ENCODE measurements around the gene ERAL1. TPM values are rescaled to one million over a fixed set of nuclear protein-coding genes. Genes with fewer than 3 reads are reported as not detected.
"Not testable (repeated sequence)": the region's sequence is repeated elsewhere in the genome, so short reads cannot be mapped to it uniquely, and the experiment has no call there.

The ERAL1 gene
- total RNA-seq, 2 donors from 2014 or later, result 38.2 to 60.2 TPM

GRCh38 chr17:28895794-28896447 lies 41.1 kb downstream of the ERAL1 start:
- Mint-ChIP-seq H3K4me3 (peak overlapping the region; percentile 97), H3K27ac (peak overlapping the region; percentile 98), H3K27me3 (no peaks in the 10 kb centered on the region), H3K4me1 (peaks cover 49% of the 10 kb centered on the region), H3K9me3 (no peaks in the 10 kb centered on the region), H3K36me3 (ENCODE audit: low read depth) (peaks cover 82% of the 10 kb centered on the region)
- no peak for ATAC-seq (replicated peaks)

GRCh38 chr17:28896491-28896883 lies 41.7 kb downstream of the ERAL1 start:
- ATAC-seq (replicated peaks), result no peak
- Mint-ChIP-seq H3K9me3 (no peaks in the 10 kb centered on the region), H3K27ac (peak overlapping the region; percentile 98), H3K27me3 (no peaks in the 10 kb centered on the region), H3K4me3 (peak overlapping the region; percentile 97), H3K36me3 (ENCODE audit: low read depth) (peaks cover 79% of the 10 kb centered on the region), H3K4me1 (peaks cover 43% of the 10 kb centered on the region)

DNA sequence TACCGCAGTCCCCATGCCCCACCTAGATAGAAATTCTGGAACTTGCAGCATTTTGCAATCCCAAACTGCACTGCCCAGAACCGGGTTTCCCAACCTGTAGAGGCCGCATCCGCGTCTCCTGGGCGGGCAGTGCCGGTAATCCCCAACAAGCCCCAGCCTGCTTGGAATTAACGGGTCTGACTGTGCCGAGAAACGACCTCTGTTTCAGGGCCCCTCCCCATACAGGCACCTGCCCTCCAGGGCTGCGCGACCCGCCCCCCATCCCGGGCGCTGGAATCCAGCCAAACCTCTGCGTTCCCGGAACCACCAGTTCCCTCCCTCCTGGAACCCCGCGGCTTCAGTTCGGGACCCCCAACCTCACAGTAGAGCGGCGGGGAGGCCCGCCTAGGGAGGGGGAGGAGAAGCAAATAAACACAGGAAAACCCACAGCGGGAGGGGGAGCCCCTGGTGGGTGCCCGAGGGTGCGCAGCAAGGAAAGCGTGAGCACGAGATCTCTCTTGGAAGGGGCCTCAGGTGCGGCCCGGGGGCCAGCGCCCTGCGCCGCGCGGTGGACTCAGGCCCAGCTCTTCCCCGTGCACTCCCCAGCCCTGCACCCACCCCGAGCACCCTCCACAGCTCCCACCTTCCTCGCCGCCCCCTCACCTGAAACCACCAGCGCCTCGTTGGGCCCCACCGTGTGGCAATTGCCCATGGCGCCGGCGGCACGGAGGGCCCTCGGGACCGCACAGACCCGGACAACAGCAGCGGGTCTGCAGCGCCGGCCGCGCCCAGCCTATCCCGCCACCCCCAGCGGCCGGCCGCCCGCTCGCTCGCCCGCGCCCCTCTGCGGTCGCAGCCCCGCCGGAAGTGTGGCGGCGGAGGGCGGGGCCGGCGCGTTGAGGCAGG lies 42.3 kb downstream of the ERAL1 start, which contains the start of gene FLOT2:
FLOT2 (minus strand) TSS at position 850 of the 885 bp plus-strand sequence; CDS start at position 691, 159 bp downstream.
- Mint-ChIP-seq H3K27me3 (no peaks in the 10 kb centered on the region), H3K36me3 (ENCODE audit: low read depth) (peaks cover 81% of the 10 kb centered on the region), H3K4me3 (peak within 1 kb of the TSS; percentile 97)

GRCh38 chr17:28897769-28898526 lies 43.1 kb downstream of the ERAL1 start:
- Mint-ChIP-seq H3K9me3 (no peaks in the 10 kb centered on the region), H3K4me3 (peak overlapping the region; percentile 97), H3K36me3 (ENCODE audit: low read depth) (peaks cover 80% of the 10 kb centered on the region), H3K27me3 (no peaks in the 10 kb centered on the region), H3K4me1 (peaks cover 44% of the 10 kb centered on the region), H3K27ac (peak overlapping the region; percentile 98)
- ATAC-seq (replicated peaks), result no peak

More for the DNA sequence above, 42.3 kb downstream of the ERAL1 start, which contains the start of gene FLOT2:
- H3K27ac Mint-ChIP-seq, result peak within 1 kb of the TSS; percentile 98
- H3K4me1 Mint-ChIP-seq, result peaks cover 45% of the 10 kb centered on the region
- peak; percentile 71 for ATAC-seq (replicated peaks)
- no peaks in the 10 kb centered on the region for H3K9me3 Mint-ChIP-seq

GRCh38 chr17:28898527-28898955 lies 43.7 kb downstream of the ERAL1 start:
- H3K36me3 Mint-ChIP-seq (ENCODE audit: low read depth), result peaks cover 74% of the 10 kb centered on the region
- peaks cover 43% of the 10 kb centered on the region for H3K4me1 Mint-ChIP-seq
- no peaks in the 10 kb centered on the region for H3K9me3 Mint-ChIP-seq
- ATAC-seq (replicated peaks), result no peak
- peak overlapping the region; percentile 98 for H3K27ac Mint-ChIP-seq
- H3K4me3 Mint-ChIP-seq, result peak overlapping the region; percentile 97
- no peaks in the 10 kb centered on the region for H3K27me3 Mint-ChIP-seq

DNA sequence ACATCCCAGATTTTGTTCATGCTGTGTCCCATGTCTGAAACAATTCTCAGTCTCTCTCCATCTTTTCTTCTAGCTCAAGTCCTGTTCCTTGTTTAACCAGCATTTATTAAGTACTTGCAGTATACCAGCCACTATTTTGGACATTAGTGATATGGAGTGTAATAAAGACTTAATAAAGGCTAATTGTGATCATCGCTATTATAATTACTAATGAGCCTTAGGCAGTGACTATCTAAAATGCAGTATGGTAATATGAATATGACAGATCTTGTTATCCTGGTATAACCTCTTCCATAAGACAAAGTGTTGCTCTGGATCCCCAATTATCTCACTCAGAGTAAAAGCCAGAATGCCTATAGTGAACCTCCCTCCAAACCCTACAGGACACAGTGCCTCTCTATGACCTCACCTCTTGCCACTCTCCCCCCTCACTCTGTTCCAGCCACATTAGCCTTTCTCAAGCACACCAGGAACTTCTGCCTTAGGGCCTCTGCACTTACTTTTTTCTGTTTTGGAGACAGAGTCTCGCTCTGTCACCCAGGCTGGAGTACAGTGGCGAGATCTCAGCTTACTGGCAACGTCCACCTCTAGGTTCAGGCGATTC lies 44.5 kb downstream of the ERAL1 start:
- H3K9me3 Mint-ChIP-seq, result no peaks in the 10 kb centered on the region
- peak overlapping the region; percentile 21 for H3K27ac Mint-ChIP-seq
- no peak for ATAC-seq (replicated peaks)
- H3K4me3 Mint-ChIP-seq, result peak overlapping the region; percentile 99
- H3K36me3 Mint-ChIP-seq (ENCODE audit: low read depth), result peaks cover 70% of the 10 kb centered on the region
- peaks cover 39% of the 10 kb centered on the region for H3K4me1 Mint-ChIP-seq
- no peaks in the 10 kb centered on the region for H3K27me3 Mint-ChIP-seq

- H3K27me3 Mint-ChIP-seq, result no peaks in the 10 kb centered on the region
- no peaks in the 10 kb centered on the region for H3K9me3 Mint-ChIP-seq
- H3K27ac Mint-ChIP-seq, result peak overlapping the region; percentile 97
- peaks cover 32% of the 10 kb centered on the region for H3K4me1 Mint-ChIP-seq
- peak overlapping the region; percentile 99 for H3K4me3 Mint-ChIP-seq
- peaks cover 75% of the 10 kb centered on the region for H3K36me3 Mint-ChIP-seq (ENCODE audit: low read depth)
- no peak for ATAC-seq (replicated peaks)
Measured at GRCh38 chr17:28900986-28901726, 46.3 kb downstream of the ERAL1 start.

DNA sequence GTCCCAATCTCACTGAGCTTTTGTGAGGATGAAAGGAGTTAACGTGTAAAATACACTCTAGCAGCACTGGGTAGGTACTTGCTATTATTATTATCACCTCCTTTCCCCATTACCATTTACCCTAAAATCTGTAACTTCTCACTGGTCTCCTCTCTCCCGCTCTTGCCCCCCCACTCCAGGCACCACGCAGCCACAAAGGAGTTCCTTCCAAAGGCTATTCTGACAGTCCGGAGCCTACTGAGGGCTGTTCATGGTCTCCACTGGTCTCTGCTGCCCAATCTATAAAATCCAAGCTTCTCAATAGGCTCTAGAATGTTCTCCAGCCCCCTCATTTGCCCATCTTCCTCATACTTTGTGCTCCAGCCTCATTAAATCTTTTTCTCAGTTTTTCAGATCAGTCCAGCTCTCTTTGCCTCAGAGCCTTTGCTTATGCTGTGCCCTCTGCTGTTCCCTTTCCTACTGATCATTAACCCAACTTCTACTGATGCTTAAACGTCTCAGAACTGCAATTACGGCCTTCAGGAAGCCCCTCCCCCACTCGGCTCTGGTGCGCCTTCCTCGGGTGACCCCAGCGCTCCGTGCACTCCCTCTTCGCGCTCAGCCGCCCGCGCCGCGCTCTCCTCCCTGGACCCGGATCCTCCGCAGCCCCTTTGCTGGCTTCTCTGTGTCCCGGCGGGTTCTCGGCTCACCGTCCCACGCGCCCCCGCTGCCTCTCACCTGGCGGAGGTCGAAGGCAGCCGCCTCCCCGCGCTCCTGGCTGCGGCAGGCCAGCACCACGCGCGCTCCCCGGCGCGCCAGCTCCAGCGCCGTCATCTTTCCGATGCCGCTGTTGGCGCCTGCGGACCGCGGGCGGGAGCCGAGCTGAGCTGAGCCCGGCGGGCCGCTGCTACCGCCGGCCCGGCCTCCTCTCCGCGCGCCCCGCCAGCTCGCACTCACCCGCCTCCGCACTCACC lies 47.3 kb downstream of the ERAL1 start:
- peaks cover 31% of the 10 kb centered on the region for H3K4me1 Mint-ChIP-seq
- peak overlapping the region; percentile 99 for H3K4me3 Mint-ChIP-seq
- H3K36me3 Mint-ChIP-seq (ENCODE audit: low read depth), result peaks cover 75% of the 10 kb centered on the region
- peak; percentile 33 for ATAC-seq (replicated peaks)
- no peaks in the 10 kb centered on the region for H3K9me3 Mint-ChIP-seq
- no peaks in the 10 kb centered on the region for H3K27me3 Mint-ChIP-seq
- H3K27ac Mint-ChIP-seq, result peak overlapping the region; percentile 97

DNA sequence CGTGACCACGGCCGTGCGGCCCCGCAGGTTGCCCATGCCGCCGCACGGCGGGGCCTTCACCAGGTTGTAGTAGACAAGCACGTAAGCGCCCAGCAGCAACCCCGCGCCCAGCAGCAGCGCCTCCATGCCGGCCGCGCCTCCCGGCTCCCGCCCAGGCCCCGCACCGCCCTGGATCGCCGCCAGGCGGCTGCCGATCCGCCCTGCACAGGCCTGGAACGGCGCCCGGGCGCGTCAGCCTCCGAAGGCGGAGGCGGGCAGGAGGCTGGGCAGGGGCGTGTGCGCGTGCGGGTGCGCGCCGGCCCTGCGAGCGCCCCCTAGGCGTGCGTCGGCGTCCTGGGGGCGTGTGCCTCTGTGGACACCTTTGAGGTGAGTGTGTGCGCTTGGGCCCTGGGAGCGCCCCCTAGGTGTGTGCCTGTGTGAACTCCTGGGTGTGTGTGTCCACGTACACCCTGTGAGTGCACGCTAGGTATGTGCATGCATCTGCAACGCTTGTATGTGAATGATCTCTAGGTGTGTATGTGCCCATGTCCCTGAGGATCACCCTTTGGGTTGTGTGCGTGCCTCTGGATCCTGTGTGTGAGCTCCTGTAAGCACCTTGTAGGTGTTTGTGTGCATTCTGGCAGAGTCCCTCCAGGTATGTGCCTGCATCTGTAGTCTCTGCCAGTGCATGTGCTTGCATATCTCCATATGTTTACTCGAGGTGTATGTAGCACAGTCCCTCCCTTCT lies 48.2 kb downstream of the ERAL1 start, which contains the start of gene DHRS13:
DHRS13 (minus strand) TSS at position 261 of the 727 bp plus-strand sequence; CDS start at position 126, 135 bp downstream.
- Mint-ChIP-seq H3K27me3 (no peaks in the 10 kb centered on the region), H3K27ac (peak within 1 kb of the TSS; percentile 97), H3K36me3 (ENCODE audit: low read depth) (peaks cover 75% of the 10 kb centered on the region), H3K9me3 (no peaks in the 10 kb centered on the region), H3K4me3 (peak within 1 kb of the TSS; percentile 99), H3K4me1 (peaks cover 28% of the 10 kb centered on the region)
- peak; percentile 91 for ATAC-seq (replicated peaks)

DNA sequence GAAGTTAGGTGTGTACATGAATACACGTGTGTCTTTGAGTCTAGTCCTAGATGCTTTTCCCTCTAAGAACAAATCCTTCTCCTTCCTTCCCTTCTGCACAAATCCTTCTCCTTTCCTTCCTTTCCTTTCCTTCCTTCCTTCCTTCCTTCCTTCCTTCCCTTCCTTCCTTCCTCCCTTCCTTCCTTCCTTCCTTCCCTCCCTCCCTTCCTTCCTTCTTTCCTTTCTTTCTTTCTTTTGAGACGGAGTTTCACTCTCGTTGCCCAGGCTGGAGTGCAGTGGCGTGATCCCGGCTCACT lies 48.7 kb downstream of the ERAL1 start:
- Mint-ChIP-seq H3K4me3 (peak overlapping the region; percentile 99), H3K4me1 (peaks cover 26% of the 10 kb centered on the region), H3K27ac (peak overlapping the region; percentile 61), H3K36me3 (ENCODE audit: low read depth) (peaks cover 75% of the 10 kb centered on the region)
- not testable (repeated sequence) for H3K27me3 Mint-ChIP-seq; H3K9me3 Mint-ChIP-seq; ATAC-seq (replicated peaks)

DNA sequence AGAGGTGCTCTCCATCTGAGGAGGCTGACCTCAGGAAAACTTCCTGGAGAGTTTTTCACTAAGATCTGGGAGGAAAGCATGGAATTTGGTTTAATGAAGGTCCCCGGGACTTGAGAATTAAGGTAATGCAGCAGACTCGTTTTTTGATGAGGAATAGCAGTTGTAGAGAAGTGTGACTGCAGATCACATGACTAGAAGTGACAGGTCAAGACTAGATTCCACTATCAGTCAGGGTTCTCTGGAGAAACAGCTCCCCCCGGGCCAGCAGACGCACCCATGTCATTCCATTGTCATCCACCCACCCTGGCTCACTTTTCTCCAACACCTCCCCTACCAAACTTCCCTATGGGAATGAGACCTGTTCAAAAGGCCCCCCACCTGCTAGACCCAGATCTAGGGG lies 50.0 kb downstream of the ERAL1 start:
- ATAC-seq (replicated peaks), result no peak
- Mint-ChIP-seq H3K27ac (no peak overlapping the region), H3K27me3 (no peaks in the 10 kb centered on the region), H3K4me3 (no peak overlapping the region), H3K4me1 (peaks cover 20% of the 10 kb centered on the region), H3K36me3 (ENCODE audit: low read depth) (peaks cover 75% of the 10 kb centered on the region), H3K9me3 (no peaks in the 10 kb centered on the region)

GRCh38 chr17:28906276-28906675 lies 51.5 kb downstream of the ERAL1 start:
- H3K36me3 Mint-ChIP-seq (ENCODE audit: low read depth), result peaks cover 77% of the 10 kb centered on the region

More at GRCh38 chr17:28906276-28906675, 51.5 kb downstream of the ERAL1 start:
- no peak for ATAC-seq (replicated peaks)
- Mint-ChIP-seq H3K4me3 (no peak overlapping the region), H3K4me1 (peaks cover 13% of the 10 kb centered on the region), H3K27ac (peak overlapping the region; percentile 73), H3K27me3 (no peaks in the 10 kb centered on the region), H3K9me3 (no peaks in the 10 kb centered on the region)

All from activated T-helper 17 cell treated with anti-CD3 and anti-CD28 coated beads, Interleukin-2, amount 50 U/mL, for 72 hours (primary cell).